Caco-2 (cell line): ENCODE data around the gene ZNF473. TPM values are rescaled to one million over a fixed set of nuclear protein-coding genes. Genes with fewer than 3 reads are reported as not detected.

ENCODE experiments used
- BruUV-seq: library from RNA; stranded (reverse); fragments of 400-500 nt; replicated peaks from 2 replicates; lab custom pipeline; 2021; lab: Mats Ljungman, UMichigan
- CTCF ChIA-PET: fragments of 300-600 bp; sonication (Branson Sonifier 250); formaldehyde crosslinking; loops from one replicate; lab custom pipeline; 2022; ENCODE audit warnings: antibody characterized with exemption; lab: Charles Lee
- POLR2A ChIA-PET: fragments of 300-600 bp; sonication (Branson Sonifier 250); formaldehyde crosslinking; loops from one replicate; lab custom pipeline; 2022; ENCODE audit warnings: antibody characterized with exemption; lab: Charles Lee
- DNase-seq, 2 experiments: peaks; one replicate each; pipeline versions ENCODE4 v3.0.0 to v3.0.0-alpha.2; 2020 to 2022
- H3K27me3 ChIP-seq: replicated peaks from 2 replicates; pipeline ENCODE4 v1.6.0; 2011; ENCODE audit warnings: low read length; ENCODE audit not compliant: control insufficient read depth, insufficient read depth
- H3K36me3 ChIP-seq: 2 replicates; pipeline ENCODE4 v1.5.1; 2011; ENCODE audit warnings: low read length; ENCODE audit not compliant: control insufficient read depth, insufficient read depth
- H3K4me1 ChIP-seq: fragments of 250-450 bp; sonication (Bioruptor Pico); 2 replicates; pipeline ENCODE4 v1.5.1; 2020; ENCODE audit warnings: mild to moderate bottlenecking
- H3K4me3 ChIP-seq: 2 replicates; pipeline ENCODE4 v1.5.1; 2011; ENCODE audit warnings: low read depth, mild to moderate bottlenecking, control low read depth, low read length
- H3K9me3 ChIP-seq: fragments of 250-450 bp; sonication (Bioruptor Pico); 2 replicates; pipeline ENCODE4 v1.5.1; 2020; ENCODE audit warnings: mild to moderate bottlenecking, moderate library complexity
- H3K27ac Mint-ChIP-seq: one replicate; pipeline ENCODE4 v1.8.0; 2022; ENCODE audit warnings: mixed read lengths; ENCODE audit not compliant: unreplicated experiment
- H3K27me3 Mint-ChIP-seq: one replicate; pipeline ENCODE4 v1.8.0; 2022; ENCODE audit warnings: mixed read lengths; ENCODE audit not compliant: insufficient read depth, unreplicated experiment
- H3K36me3 Mint-ChIP-seq: one replicate; pipeline ENCODE4 v1.8.0; 2022; ENCODE audit warnings: mild to moderate bottlenecking, mixed read lengths; ENCODE audit not compliant: insufficient read depth, unreplicated experiment
- H3K4me1 Mint-ChIP-seq: one replicate; pipeline ENCODE4 v1.8.0; 2022; ENCODE audit warnings: low read depth, mixed read lengths; ENCODE audit not compliant: unreplicated experiment
- H3K4me3 Mint-ChIP-seq: one replicate; pipeline ENCODE4 v1.8.0; 2022; ENCODE audit warnings: mild to moderate bottlenecking, moderate library complexity, mixed read lengths; ENCODE audit not compliant: unreplicated experiment
- H3K9me3 Mint-ChIP-seq: one replicate; pipeline ENCODE4 v1.8.0; 2022; ENCODE audit warnings: mixed read lengths; ENCODE audit not compliant: unreplicated experiment
- CTCF ChIP-seq, 2 experiments: fragments of 200-600 bp in 1 of 2; IDR thresholded peaks; 1 replicate in 1 of 2; 2 replicates in 1 of 2; pipeline versions ENCODE4 v1.5.1 to v1.8.0; 2011 to 2022; ENCODE audit warnings: antibody characterized with exemption in 1 of 2, control low read depth in 1 of 2, inconsistent platforms in 1 of 2, low read depth in 1 of 2, low read length in 1 of 2, mild to moderate bottlenecking in 1 of 2, moderate library complexity in 1 of 2; ENCODE audit not compliant: insufficient read depth in 1 of 2, severe bottlenecking in 1 of 2, unreplicated experiment in 1 of 2
- intact Hi-C: fragments of 100-400 bp; cut with micrococcal nuclease; formaldehyde crosslinking; loops from one replicate; pipeline ENCODE4 v1.10.0; 2022; ENCODE audit not compliant: unreplicated experiment
- total RNA-seq: library from RNA; stranded (reverse); gene quantifications from 2 replicates; pipeline ENCODE4 v1.2.3, GENCODE V29; 2022

Gene ZNF473
- total RNA-seq, 1 experiment from 2014 or later = 22.3 TPM

GRCh38 chr19:50008532-50008931, 17.3 kb upstream of the ZNF473 start:
- intact Hi-C loops = no loop called here
- Mint-ChIP-seq H3K4me1 (no peaks in the 10 kb centered on the region), H3K27ac (no peak overlapping the region), H3K27me3 (no peaks in the 10 kb centered on the region), H3K4me3 (no peak overlapping the region), H3K36me3 (peaks cover 48% of the 10 kb centered on the region), H3K9me3 (no peaks in the 10 kb centered on the region)
- peak in 1 of 2 experiments; percentile 52 for DNase-seq
- H3K4me1 ChIP-seq = no peaks in the 10 kb centered on the region
- no peaks in the 10 kb centered on the region; the same call in 1 of the 2 replicates for H3K36me3 ChIP-seq
- ChIA-PET POLR2A (no interaction called here), CTCF (interaction anchor here (0.8 kb wide), 1 partner anchor 60 kb away, joined by 6 read pairs; no protein-coding TSS in a partner anchor)
- BruUV-seq = no TSS peak
- no peaks in the 10 kb centered on the region for H3K9me3 ChIP-seq
- no peaks in the 10 kb centered on the region for H3K27me3 ChIP-seq
- no peak overlapping the region for H3K4me3 ChIP-seq
- peak in 1 of 2 experiments; percentile 48 for TF ChIP-seq CTCF (IDR thresholded peaks at IDR 0.05; ENCODE audit: insufficient read depth in 1 of 2, low read depth in 1 of 2, low read length in 1 of 2, severe bottlenecking in 1 of 2, unreplicated experiment in 1 of 2)

GRCh38 chr19:50016225-50016807, 9.5 kb upstream of the ZNF473 start:
- H3K27ac Mint-ChIP-seq = no peak overlapping the region
- no peaks in the 10 kb centered on the region for H3K27me3 Mint-ChIP-seq
- no peaks in the 10 kb centered on the region for H3K9me3 Mint-ChIP-seq
- no peaks in the 10 kb centered on the region for H3K4me1 ChIP-seq
- intact Hi-C loops = no loop called here
- peaks cover 45% of the 10 kb centered on the region for H3K36me3 Mint-ChIP-seq
- H3K4me3 Mint-ChIP-seq = no peak overlapping the region
- POLR2A ChIA-PET = no interaction called here
- H3K9me3 ChIP-seq = no peaks in the 10 kb centered on the region
- H3K36me3 ChIP-seq = no peaks in the 10 kb centered on the region; the same call in 1 of the 2 replicates
- CTCF ChIA-PET = no interaction called here
- no peak for TF ChIP-seq CTCF (IDR thresholded peaks at IDR 0.05; ENCODE audit: insufficient read depth in 1 of 2, low read depth in 1 of 2, low read length in 1 of 2, severe bottlenecking in 1 of 2, unreplicated experiment in 1 of 2)
- BruUV-seq = no TSS peak
- no peaks in the 10 kb centered on the region for H3K27me3 ChIP-seq
- no peak for DNase-seq
- peaks cover 6% of the 10 kb centered on the region for H3K4me1 Mint-ChIP-seq
- no peak overlapping the region for H3K4me3 ChIP-seq

GRCh38 chr19:50020481-50020880, 5.3 kb upstream of the ZNF473 start:
- H3K27me3 Mint-ChIP-seq = no peaks in the 10 kb centered on the region
- POLR2A ChIA-PET = no interaction called here
- no peaks in the 10 kb centered on the region for H3K4me1 ChIP-seq
- intact Hi-C loops = no loop called here
- TF ChIP-seq CTCF (IDR thresholded peaks at IDR 0.05; ENCODE audit: insufficient read depth in 1 of 2, low read depth in 1 of 2, low read length in 1 of 2, severe bottlenecking in 1 of 2, unreplicated experiment in 1 of 2) = no peak
- H3K36me3 Mint-ChIP-seq = peaks cover 31% of the 10 kb centered on the region
- H3K27ac Mint-ChIP-seq = no peak overlapping the region
- no TSS peak for BruUV-seq
- CTCF ChIA-PET = no interaction called here
- H3K4me1 Mint-ChIP-seq = peaks cover 6% of the 10 kb centered on the region
- H3K9me3 Mint-ChIP-seq = no peaks in the 10 kb centered on the region
- DNase-seq = no peak
- H3K36me3 ChIP-seq = no peaks in the 10 kb centered on the region; the same call in 1 of the 2 replicates
- no peaks in the 10 kb centered on the region for H3K27me3 ChIP-seq
- no peak overlapping the region for H3K4me3 ChIP-seq
- H3K9me3 ChIP-seq = no peaks in the 10 kb centered on the region
- H3K4me3 Mint-ChIP-seq = no peak overlapping the region
